Right lobe of liver (tissue), 4 donors: ENCODE results near the gene RBM39.

Experiments used
- POLR2A ChIP-seq: fragments of 450-650 bp; IDR thresholded peaks from one replicate; pipeline ENCODE4 v1.6.1; 2017; ENCODE audit warnings: antibody characterized with exemption, mild to moderate bottlenecking
- TF ChIP-seq, protein P1 (sequence below), 4 donors: fragments of 200-600 bp in 3 of 4; fragments of 450-650 bp in 1 of 4; IDR thresholded peaks; one replicate each; pipeline versions ENCODE4 v1.5.1 to v1.8.0; 2016 to 2022; ENCODE audit warnings: antibody characterized with exemption in 4 of 4, mild to moderate bottlenecking in 2 of 4
- donor health status: DM: no; HTN: no; CAD: no.
- donor health status: DM: no; HTN: no; CAD: no.
- donor health status: DM: no; HTN: yes; CAD: no.

DNA sequence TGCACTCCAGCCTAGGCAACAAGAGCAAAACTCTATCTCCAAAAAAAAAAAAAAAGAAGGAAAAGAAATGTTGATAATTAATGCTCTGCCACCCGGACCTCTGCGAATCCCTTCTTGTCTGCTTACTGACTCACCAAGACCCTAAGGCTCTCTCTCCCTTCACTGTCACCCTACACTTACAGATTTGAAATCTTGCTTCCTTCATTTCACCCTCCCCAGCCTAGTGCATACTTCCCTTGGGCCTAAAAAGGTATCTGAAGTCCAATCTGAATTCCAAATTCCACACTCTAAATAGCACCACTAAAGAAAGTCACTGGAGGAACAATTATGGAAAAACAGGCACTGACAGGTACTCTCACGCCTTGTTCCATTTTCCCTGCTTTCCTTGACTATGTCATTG, 20.4 kb upstream of the RBM39 start:
- TF ChIP-seq, protein P1, sequence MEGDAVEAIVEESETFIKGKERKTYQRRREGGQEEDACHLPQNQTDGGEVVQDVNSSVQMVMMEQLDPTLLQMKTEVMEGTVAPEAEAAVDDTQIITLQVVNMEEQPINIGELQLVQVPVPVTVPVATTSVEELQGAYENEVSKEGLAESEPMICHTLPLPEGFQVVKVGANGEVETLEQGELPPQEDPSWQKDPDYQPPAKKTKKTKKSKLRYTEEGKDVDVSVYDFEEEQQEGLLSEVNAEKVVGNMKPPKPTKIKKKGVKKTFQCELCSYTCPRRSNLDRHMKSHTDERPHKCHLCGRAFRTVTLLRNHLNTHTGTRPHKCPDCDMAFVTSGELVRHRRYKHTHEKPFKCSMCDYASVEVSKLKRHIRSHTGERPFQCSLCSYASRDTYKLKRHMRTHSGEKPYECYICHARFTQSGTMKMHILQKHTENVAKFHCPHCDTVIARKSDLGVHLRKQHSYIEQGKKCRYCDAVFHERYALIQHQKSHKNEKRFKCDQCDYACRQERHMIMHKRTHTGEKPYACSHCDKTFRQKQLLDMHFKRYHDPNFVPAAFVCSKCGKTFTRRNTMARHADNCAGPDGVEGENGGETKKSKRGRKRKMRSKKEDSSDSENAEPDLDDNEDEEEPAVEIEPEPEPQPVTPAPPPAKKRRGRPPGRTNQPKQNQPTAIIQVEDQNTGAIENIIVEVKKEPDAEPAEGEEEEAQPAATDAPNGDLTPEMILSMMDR (IDR thresholded peaks at IDR 0.05), result no peak
- TF ChIP-seq POLR2A, result no peak
